Uterus (tissue), 2 donors: Measurements from ENCODE around the gene ZCCHC3.

Experiments used
- CTCF ChIP-seq, 4 experiments: fragments of 200-600 bp in 2 of 4; fragments of 450-650 bp in 2 of 4; sonication (generic) in 2 of 4; IDR thresholded peaks; one replicate each; pipeline ENCODE4 v1.5.1; 2016 to 2019; ENCODE audit warnings: antibody characterized with exemption in 4 of 4, mild to moderate bottlenecking in 2 of 4, moderate library complexity in 1 of 4
- POLR2A ChIP-seq, 2 donors: fragments of 450-650 bp; IDR thresholded peaks; one replicate each; pipeline ENCODE4 v1.6.1; 2016; ENCODE audit warnings: antibody characterized with exemption in 2 of 2, mild to moderate bottlenecking in 1 of 2, moderate library complexity in 1 of 2

DNA sequence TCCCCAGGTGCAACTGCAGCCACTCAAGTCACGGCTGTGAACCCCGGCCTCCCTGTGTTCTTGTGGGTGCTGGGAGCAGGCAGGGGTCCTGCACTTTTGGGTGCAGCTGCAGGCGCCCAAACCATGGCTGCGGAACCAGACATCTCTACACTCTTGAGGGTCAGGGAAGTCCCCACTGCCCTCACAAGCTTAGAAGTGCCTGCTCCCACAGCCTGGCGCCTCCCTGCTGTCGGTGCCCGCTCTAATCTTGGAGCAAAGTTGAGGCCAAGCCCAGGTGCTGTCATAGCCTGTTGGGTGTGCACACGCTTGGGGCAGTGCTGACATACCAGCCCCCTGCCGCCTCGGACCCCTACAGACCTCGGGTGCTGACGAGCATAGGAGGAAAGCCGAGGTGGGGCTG is 33.7 kb upstream of the ZCCHC3 start:
- TF ChIP-seq CTCF (IDR thresholded peaks at IDR 0.05) = no peak
- no peak for TF ChIP-seq POLR2A (IDR thresholded peaks at IDR 0.05)
